ENCODE measurements around the gene GPR137B. TPM values are rescaled to one million over a fixed set of nuclear protein-coding genes. Genes with fewer than 3 reads are reported as not detected.

Gene GPR137B
- total and polyA plus RNA-seq, 8 donors, result 0.95 to 9.8 (median 2.6) TPM

- Histone ChIP-seq H3K27ac (no peak overlapping the region), H3K4me1 (no peaks in the 10 kb centered on the region), H3K9me3 (no peaks in the 10 kb centered on the region), H3K4me3 (no peak overlapping the region), H3K36me3 (no peaks in the 10 kb centered on the region), H3K27me3 (no peaks in the 10 kb centered on the region)
- no peak for TF ChIP-seq CTCF (IDR thresholded peaks at IDR 0.05)
- FAIRE-seq, result no peak
- intact Hi-C loops (cut with DNase I), result no loop called here
- DNase-seq, result no peak
- 77 to 81% methylated on average over 3 of the region's 3 CpGs for WGBS, 2 donors
- no peak for ATAC-seq
Measured at GRCh38 chr1:236130372-236130771, 12.0 kb upstream of the GPR137B start.

GRCh38 chr1:236131916-236132315 lies 10.4 kb upstream of the GPR137B start:
- intact Hi-C loops (cut with DNase I), result no loop called here
- FAIRE-seq (no peak), DNase-seq (no peak), ATAC-seq (no peak)
- no peaks in the 10 kb centered on the region for H3K4me1 ChIP-seq
- TF ChIP-seq CTCF (IDR thresholded peaks at IDR 0.05), result no peak
- H3K4me3 ChIP-seq, result no peak overlapping the region
- 81 to 86% methylated on average over 1 of the region's 1 CpG for WGBS, 2 donors
- no peaks in the 10 kb centered on the region for H3K27me3 ChIP-seq
- no peaks in the 10 kb centered on the region for H3K9me3 ChIP-seq
- no peak overlapping the region for H3K27ac ChIP-seq
- no peaks in the 10 kb centered on the region for H3K36me3 ChIP-seq

GRCh38 chr1:236132420-236133046 lies 9.8 kb upstream of the GPR137B start:
- H3K4me1 ChIP-seq, result no peaks in the 10 kb centered on the region
- no peaks in the 10 kb centered on the region for H3K27me3 ChIP-seq
- no peaks in the 10 kb centered on the region for H3K9me3 ChIP-seq
- ATAC-seq (no peak), DNase-seq (no peak), FAIRE-seq (no peak)
- H3K4me3 ChIP-seq, result no peak overlapping the region
- intact Hi-C loops (cut with DNase I), result no loop called here
- no peaks in the 10 kb centered on the region for H3K36me3 ChIP-seq
- no peak overlapping the region for H3K27ac ChIP-seq
- WGBS, 2 donors, result 66 to 75% methylated on average over 5 of the region's 5 CpGs
- TF ChIP-seq CTCF (IDR thresholded peaks at IDR 0.05), result no peak

- no peak for FAIRE-seq
- WGBS, 2 donors, result 76 to 81% methylated on average over 7 of the region's 7 CpGs
- DNase-seq, result no peak
- Histone ChIP-seq H3K9me3 (no peaks in the 10 kb centered on the region), H3K27ac (no peak overlapping the region), H3K4me3 (no peak overlapping the region), H3K36me3 (no peaks in the 10 kb centered on the region), H3K27me3 (no peaks in the 10 kb centered on the region), H3K4me1 (no peaks in the 10 kb centered on the region)
- TF ChIP-seq CTCF (IDR thresholded peaks at IDR 0.05), result no peak
- no peak for ATAC-seq
- intact Hi-C loops (cut with DNase I), result no loop called here
Measured at GRCh38 chr1:236133339-236133738, 9.0 kb upstream of the GPR137B start.

GRCh38 chr1:236133802-236134201 lies 8.5 kb upstream of the GPR137B start:
- Histone ChIP-seq H3K27me3 (no peaks in the 10 kb centered on the region), H3K9me3 (no peaks in the 10 kb centered on the region), H3K4me1 (no peaks in the 10 kb centered on the region), H3K36me3 (no peaks in the 10 kb centered on the region), H3K4me3 (no peak overlapping the region), H3K27ac (no peak overlapping the region)
- intact Hi-C loops (cut with DNase I), result no loop called here
- ATAC-seq (no peak), FAIRE-seq (no peak), DNase-seq (no peak)
- 85 to 89% methylated on average over 1 of the region's 1 CpG for WGBS, 2 donors
- no peak for TF ChIP-seq CTCF (IDR thresholded peaks at IDR 0.05)
